ENCODE results near the gene XRCC5.

XRCC5 gene

DNA sequence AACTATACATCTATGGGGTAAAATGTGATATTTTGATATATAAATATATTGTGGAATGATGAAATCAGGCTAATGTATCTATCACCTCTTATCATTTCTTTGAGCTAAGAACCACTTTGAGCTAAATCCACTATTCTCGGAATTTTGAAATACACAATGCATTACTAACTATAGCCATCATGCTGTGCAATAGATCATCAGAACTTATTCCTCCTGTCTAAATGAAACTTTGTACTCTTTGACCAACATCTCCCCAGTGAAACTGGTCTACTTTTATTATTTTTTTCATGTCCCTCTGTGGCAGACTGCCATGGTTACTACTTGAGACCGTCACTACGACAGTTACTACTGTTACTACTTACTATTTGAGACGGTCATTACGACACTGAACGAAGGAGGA, 39.0 kb upstream of the XRCC5 start (continued):
- TF ChIP-seq ZNF785 (tag by site-specific recombination; IDR thresholded peaks at IDR 0.05) (no peak), ZNF426 (tag by site-specific recombination; IDR thresholded peaks at IDR 0.05) (no peak), HOXA7 (CRISPR knock-in tag; IDR thresholded peaks at IDR 0.05; ENCODE audit: borderline replicate concordance) (no peak), ZNF654 (tag by site-specific recombination; IDR thresholded peaks at IDR 0.05; ENCODE audit: low read depth) (no peak), ZNF184 (tag by site-specific recombination; IDR thresholded peaks at IDR 0.05) (no peak), ZSCAN16 (tag by site-specific recombination; IDR thresholded peaks at IDR 0.05) (no peak)
- TF ChIP-seq, protein P1, sequence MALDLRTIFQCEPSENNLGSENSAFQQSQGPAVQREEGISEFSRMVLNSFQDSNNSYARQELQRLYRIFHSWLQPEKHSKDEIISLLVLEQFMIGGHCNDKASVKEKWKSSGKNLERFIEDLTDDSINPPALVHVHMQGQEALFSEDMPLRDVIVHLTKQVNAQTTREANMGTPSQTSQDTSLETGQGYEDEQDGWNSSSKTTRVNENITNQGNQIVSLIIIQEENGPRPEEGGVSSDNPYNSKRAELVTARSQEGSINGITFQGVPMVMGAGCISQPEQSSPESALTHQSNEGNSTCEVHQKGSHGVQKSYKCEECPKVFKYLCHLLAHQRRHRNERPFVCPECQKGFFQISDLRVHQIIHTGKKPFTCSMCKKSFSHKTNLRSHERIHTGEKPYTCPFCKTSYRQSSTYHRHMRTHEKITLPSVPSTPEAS (tag by site-specific recombination; IDR thresholded peaks at IDR 0.05): no peak
- TF ChIP-seq, protein P2, sequence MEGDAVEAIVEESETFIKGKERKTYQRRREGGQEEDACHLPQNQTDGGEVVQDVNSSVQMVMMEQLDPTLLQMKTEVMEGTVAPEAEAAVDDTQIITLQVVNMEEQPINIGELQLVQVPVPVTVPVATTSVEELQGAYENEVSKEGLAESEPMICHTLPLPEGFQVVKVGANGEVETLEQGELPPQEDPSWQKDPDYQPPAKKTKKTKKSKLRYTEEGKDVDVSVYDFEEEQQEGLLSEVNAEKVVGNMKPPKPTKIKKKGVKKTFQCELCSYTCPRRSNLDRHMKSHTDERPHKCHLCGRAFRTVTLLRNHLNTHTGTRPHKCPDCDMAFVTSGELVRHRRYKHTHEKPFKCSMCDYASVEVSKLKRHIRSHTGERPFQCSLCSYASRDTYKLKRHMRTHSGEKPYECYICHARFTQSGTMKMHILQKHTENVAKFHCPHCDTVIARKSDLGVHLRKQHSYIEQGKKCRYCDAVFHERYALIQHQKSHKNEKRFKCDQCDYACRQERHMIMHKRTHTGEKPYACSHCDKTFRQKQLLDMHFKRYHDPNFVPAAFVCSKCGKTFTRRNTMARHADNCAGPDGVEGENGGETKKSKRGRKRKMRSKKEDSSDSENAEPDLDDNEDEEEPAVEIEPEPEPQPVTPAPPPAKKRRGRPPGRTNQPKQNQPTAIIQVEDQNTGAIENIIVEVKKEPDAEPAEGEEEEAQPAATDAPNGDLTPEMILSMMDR (tag by site-specific recombination; IDR thresholded peaks at IDR 0.05): no peak

DNA sequence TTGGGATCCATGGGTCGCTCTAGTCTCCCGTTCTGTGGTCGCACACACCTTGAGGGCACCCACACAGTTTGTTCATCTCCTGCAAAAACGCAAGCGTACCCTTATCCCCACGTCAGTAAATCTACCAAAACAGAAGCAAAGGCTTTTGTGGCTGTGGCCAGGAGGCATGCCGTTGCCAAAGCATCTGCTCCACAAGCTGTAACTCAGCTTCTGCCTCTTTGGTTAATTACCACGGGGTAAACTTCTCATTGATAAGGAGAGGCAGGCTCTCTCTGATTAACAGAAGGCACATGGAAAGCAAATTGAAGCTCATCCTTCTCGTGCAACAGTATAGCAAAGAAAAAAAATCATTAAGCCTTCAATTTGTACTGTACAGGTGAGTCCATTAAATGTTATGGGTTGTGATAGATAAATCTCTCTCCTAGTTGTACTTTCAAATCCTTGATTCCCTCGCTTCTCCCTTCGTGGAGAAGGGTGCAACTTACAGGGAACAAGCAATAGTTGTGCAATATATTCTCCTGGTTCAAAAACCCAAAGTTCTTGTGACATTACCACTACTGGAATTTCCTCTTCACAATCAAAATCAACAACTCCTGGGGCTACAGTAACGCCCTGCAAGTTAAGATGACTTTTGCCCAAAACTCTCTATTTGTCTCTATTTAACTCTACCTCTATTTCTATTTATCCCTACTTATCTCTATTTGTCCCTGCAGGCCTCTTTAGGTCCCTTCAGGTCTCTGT, 37.9 kb upstream of the XRCC5 start:
- H3K27ac ChIP-seq (ENCODE audit: extremely low read depth, low read depth, low read length): no peak overlapping the region
- H3K9me3 ChIP-seq (ENCODE audit: control insufficient read depth, insufficient read depth, low read depth, low read length): no peaks in the 10 kb centered on the region
- POLR2A ChIA-PET: no interaction called here
- no peak overlapping the region for H3K4me3 ChIP-seq (ENCODE audit: low read depth, low read length)
- H3K4me1 ChIP-seq (ENCODE audit: control insufficient read depth, insufficient read depth, low read length): no peaks in the 10 kb centered on the region
- TF ChIP-seq, protein P3, sequence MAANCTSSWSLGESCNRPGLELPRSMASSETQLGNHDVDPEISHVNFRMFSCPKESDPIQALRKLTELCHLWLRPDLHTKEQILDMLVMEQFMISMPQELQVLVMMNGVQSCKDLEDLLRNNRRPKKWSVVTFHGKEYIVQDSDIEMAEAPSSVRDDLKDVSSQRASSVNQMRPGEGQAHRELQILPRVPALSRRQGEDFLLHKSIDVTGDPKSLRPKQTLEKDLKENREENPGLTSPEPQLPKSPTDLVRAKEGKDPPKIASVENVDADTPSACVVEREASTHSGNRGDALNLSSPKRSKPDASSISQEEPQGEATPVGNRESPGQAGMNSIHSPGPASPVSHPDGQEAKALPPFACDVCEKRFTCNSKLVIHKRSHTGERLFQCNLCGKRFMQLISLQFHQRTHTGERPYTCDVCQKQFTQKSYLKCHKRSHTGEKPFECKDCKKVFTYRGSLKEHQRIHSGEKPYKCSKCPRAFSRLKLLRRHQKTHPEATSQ (tag by site-specific recombination; IDR thresholded peaks at IDR 0.05): no peak
- no peak for TF ChIP-seq IKZF3 (tag by site-specific recombination; IDR thresholded peaks at IDR 0.05)
- no peak for TF ChIP-seq SCRT1 (tag by site-specific recombination; IDR thresholded peaks at IDR 0.05; ENCODE audit: borderline replicate concordance)
- no peak for TF ChIP-seq ZSCAN30 (tag by site-specific recombination; IDR thresholded peaks at IDR 0.05)
- no peak for TF ChIP-seq ZNF623 (tag by site-specific recombination; IDR thresholded peaks at IDR 0.05)
- no peak for TF ChIP-seq ZNF426 (tag by site-specific recombination; IDR thresholded peaks at IDR 0.05)
- no peak for TF ChIP-seq MEIS1 (CRISPR knock-in tag; IDR thresholded peaks at IDR 0.05; ENCODE audit: borderline replicate concordance)
- TF ChIP-seq ZBTB7A (tag by site-specific recombination; IDR thresholded peaks at IDR 0.05; ENCODE audit: low read depth): no peak
- TF ChIP-seq ZNF174 (tag by site-specific recombination; IDR thresholded peaks at IDR 0.05): no peak
- TF ChIP-seq ZNF146 (tag by site-specific recombination; IDR thresholded peaks at IDR 0.05): no peak
- no peak for TF ChIP-seq KLF16 (tag by site-specific recombination; IDR thresholded peaks at IDR 0.05)
- TF ChIP-seq ZNF311 (tag by site-specific recombination; IDR thresholded peaks at IDR 0.05; ENCODE audit: borderline replicate concordance): no peak
- no peak for TF ChIP-seq ZNF585B (tag by site-specific recombination; IDR thresholded peaks at IDR 0.05)
- no peak for TF ChIP-seq ZNF211 (tag by site-specific recombination; IDR thresholded peaks at IDR 0.05; ENCODE audit: low read depth)
- CTCF ChIA-PET: interaction anchor here (0.7 kb wide), 1 partner anchor 11 kb away, joined by 3 read pairs; the partner anchor contains the start of genes PECR and TMEM169
- peaks cover 15 to 23% of the 10 kb centered on the region in 2 experiments for H3K36me3 ChIP-seq (ENCODE audit: control insufficient read depth in 2 of 2, insufficient read depth in 1 of 2, low read length in 2 of 2)

Data from HEK293 (cell line).